DND-41 (cell line): Measurements from ENCODE around the gene MNT.

Source experiments
- EZH2 ChIP-seq: IDR thresholded peaks from 3 replicates; pipeline ENCODE4 v1.6.1; 2012; ENCODE audit warnings: borderline replicate concordance, low read depth, mild to moderate bottlenecking, moderate library complexity, low read length, inconsistent platforms; ENCODE audit not compliant: severe bottlenecking
- TF ChIP-seq, protein P1 (sequence below): IDR thresholded peaks from 2 replicates; pipeline ENCODE4 v1.5.1; 2012; ENCODE audit warnings: borderline replicate concordance, low read length, moderate library complexity, mild to moderate bottlenecking; ENCODE audit not compliant: poor library complexity, severe bottlenecking; ENCODE audit errors: extremely low read depth

DNA sequence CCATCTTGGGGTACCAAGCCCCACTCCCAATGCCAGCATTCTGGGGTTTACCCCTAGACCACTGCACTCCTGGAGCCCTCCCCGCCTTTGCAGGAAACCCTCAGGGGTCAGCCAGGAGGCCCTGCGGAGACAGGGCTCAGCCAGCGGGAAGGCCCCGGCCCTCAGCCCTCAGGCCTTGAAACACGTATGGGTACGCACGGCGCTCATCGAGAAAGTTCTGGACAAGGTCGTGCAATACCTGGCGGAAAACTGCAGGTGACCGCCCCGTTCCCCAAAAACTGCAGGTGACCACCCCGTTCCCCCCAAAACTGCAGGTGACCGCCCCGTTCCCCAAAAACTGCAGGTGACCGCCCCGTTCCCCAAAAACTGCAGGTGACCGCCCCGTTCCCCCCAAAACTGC lies 38.8 kb downstream of the MNT start:
- TF ChIP-seq, protein P1, sequence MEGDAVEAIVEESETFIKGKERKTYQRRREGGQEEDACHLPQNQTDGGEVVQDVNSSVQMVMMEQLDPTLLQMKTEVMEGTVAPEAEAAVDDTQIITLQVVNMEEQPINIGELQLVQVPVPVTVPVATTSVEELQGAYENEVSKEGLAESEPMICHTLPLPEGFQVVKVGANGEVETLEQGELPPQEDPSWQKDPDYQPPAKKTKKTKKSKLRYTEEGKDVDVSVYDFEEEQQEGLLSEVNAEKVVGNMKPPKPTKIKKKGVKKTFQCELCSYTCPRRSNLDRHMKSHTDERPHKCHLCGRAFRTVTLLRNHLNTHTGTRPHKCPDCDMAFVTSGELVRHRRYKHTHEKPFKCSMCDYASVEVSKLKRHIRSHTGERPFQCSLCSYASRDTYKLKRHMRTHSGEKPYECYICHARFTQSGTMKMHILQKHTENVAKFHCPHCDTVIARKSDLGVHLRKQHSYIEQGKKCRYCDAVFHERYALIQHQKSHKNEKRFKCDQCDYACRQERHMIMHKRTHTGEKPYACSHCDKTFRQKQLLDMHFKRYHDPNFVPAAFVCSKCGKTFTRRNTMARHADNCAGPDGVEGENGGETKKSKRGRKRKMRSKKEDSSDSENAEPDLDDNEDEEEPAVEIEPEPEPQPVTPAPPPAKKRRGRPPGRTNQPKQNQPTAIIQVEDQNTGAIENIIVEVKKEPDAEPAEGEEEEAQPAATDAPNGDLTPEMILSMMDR, result no peak
- no peak for TF ChIP-seq EZH2
